Stimulated activated CD8-positive, alpha-beta memory T cell treated with anti-CD3 and anti-CD28 coated beads, Interleukin-2, amount 100 ng/mL, for 48 hours (primary cell): ENCODE measurements around the gene LMF2.
A peak's percentile ranks its signal among the peaks of the same experiment; 100 is the strongest.

Experiments
- DNase-seq, 2 donors: peaks; one replicate each; pipeline ENCODE4 v3.0.0-alpha.2; 2020; ENCODE audit warnings: low read depth in 2 of 2

Gene LMF2

GRCh38 chr22:50482107-50483074, 25.1 kb downstream of the LMF2 start:
- DNase-seq, result no peak

GRCh38 chr22:50481440-50482106, 25.9 kb downstream of the LMF2 start, which contains the start of gene ADM2:
Gene ADM2, plus strand, starts transcription at chr22:50481543. Its CDS starts 305 bp downstream, at chr22:50481848.
- DNase-seq, result peak; percentile 43 to 49

- DNase-seq, result no peak
These were observed 26.5 kb downstream of the LMF2 start for GRCh38 chr22:50481045-50481439.

GRCh38 chr22:50479721-50480120, 27.8 kb downstream of the LMF2 start:
- DNase-seq, result no peak

- DNase-seq, result no peak
These were observed 29.6 kb downstream of the LMF2 start for GRCh38 chr22:50477923-50478322.

GRCh38 chr22:50476868-50477267, 30.6 kb downstream of the LMF2 start:
- no peak for DNase-seq

GRCh38 chr22:50475652-50476002, 31.9 kb downstream of the LMF2 start:
- DNase-seq, result no peak

- peak; percentile 85 to 88 for DNase-seq
These were observed 32.5 kb downstream of the LMF2 start, which contains the start of gene SBF1 for GRCh38 chr22:50474710-50475651. Gene SBF1, minus strand, starts transcription at chr22:50475035. Its CDS starts 195 bp downstream, at chr22:50474840.

GRCh38 chr22:50473855-50474671, 33.4 kb downstream of the LMF2 start:
- peak in 1 of 2 donors; percentile 37 for DNase-seq

- peak; percentile 35 to 46 for DNase-seq
These were observed 34.4 kb downstream of the LMF2 start for GRCh38 chr22:50473088-50473487.

- DNase-seq, result no peak
These were observed 35.5 kb downstream of the LMF2 start for GRCh38 chr22:50471962-50472361.

GRCh38 chr22:50471197-50471847, 36.2 kb downstream of the LMF2 start:
- DNase-seq, result no peak

- no peak for DNase-seq
These were observed 37.0 kb downstream of the LMF2 start for GRCh38 chr22:50470491-50470890.

- peak; percentile 89 to 94 for DNase-seq
These were observed 37.9 kb downstream of the LMF2 start for GRCh38 chr22:50469377-50470305.

GRCh38 chr22:50468626-50469025, 38.9 kb downstream of the LMF2 start:
- no peak for DNase-seq

GRCh38 chr22:50467773-50468440, 39.6 kb downstream of the LMF2 start:
- no peak for DNase-seq

- no peak for DNase-seq
These were observed 40.2 kb downstream of the LMF2 start for GRCh38 chr22:50467341-50467740.
